Loucy (cell line): Measurements from ENCODE around the gene FGFR2.

ENCODE experiments used
- EZH2phosphoT487 ChIP-seq: fragments of 200-600 bp; IDR thresholded peaks from 2 replicates; pipeline ENCODE4 v1.6.1; 2018; ENCODE audit warnings: antibody characterized with exemption, mild to moderate bottlenecking, moderate library complexity, borderline replicate concordance
- TF ChIP-seq, protein P1 (sequence below): fragments of 200-600 bp; sonication (generic); conservative IDR thresholded peaks from 2 replicates; pipeline ENCODE4 v1.5.1; 2014; ENCODE audit warnings: mild to moderate bottlenecking, antibody characterized with exemption, low read length

DNA sequence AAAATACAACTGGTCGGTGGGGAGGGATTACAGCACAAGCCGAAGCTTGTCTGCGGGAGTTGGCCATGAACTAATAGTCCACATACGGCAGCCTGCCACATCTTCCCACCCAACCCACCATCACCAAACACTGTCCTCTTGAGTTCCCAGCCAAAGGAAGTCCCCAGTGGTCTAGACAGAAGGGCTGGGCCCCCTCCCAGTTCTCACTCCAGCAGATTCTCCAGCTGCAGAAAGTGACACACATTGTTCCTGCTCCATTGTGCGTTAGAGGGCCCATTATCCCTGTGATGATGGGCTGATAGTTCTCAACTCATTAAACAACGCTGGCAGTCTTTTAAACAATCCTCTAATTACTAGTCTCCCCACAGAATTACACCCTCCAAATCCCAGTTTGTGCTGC lies 148.0 kb downstream of the FGFR2 start:
- TF ChIP-seq, protein P1, sequence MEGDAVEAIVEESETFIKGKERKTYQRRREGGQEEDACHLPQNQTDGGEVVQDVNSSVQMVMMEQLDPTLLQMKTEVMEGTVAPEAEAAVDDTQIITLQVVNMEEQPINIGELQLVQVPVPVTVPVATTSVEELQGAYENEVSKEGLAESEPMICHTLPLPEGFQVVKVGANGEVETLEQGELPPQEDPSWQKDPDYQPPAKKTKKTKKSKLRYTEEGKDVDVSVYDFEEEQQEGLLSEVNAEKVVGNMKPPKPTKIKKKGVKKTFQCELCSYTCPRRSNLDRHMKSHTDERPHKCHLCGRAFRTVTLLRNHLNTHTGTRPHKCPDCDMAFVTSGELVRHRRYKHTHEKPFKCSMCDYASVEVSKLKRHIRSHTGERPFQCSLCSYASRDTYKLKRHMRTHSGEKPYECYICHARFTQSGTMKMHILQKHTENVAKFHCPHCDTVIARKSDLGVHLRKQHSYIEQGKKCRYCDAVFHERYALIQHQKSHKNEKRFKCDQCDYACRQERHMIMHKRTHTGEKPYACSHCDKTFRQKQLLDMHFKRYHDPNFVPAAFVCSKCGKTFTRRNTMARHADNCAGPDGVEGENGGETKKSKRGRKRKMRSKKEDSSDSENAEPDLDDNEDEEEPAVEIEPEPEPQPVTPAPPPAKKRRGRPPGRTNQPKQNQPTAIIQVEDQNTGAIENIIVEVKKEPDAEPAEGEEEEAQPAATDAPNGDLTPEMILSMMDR = no peak
- no peak for TF ChIP-seq EZH2phosphoT487
